ENCODE measurements around the gene AGBL4.
"Not testable (repeated sequence)": the region's sequence is repeated elsewhere in the genome, so short reads cannot be mapped to it uniquely, and the experiment has no call there.

The AGBL4 gene

GRCh38 chr1:49294539-49294938, 729.2 kb downstream of the AGBL4 start:
- no peak for DNase-seq

GRCh38 chr1:49293016-49293415, 730.7 kb downstream of the AGBL4 start:
- no peak for DNase-seq

- DNase-seq = not testable (repeated sequence)
These were observed 766.3 kb downstream of the AGBL4 start for GRCh38 chr1:49257211-49258049.

- no peak for DNase-seq
These were observed 770.8 kb downstream of the AGBL4 start for GRCh38 chr1:49252917-49253316.

GRCh38 chr1:49251019-49251784, 772.6 kb downstream of the AGBL4 start:
- no peak for DNase-seq

GRCh38 chr1:49240709-49241221, 783.0 kb downstream of the AGBL4 start:
- DNase-seq = no peak

GRCh38 chr1:49234988-49235387, 788.8 kb downstream of the AGBL4 start:
- no peak for DNase-seq

- DNase-seq = no peak
These were observed 794.2 kb downstream of the AGBL4 start for GRCh38 chr1:49229555-49229954.

- no peak for DNase-seq
These were observed 797.0 kb downstream of the AGBL4 start for GRCh38 chr1:49226758-49227157.

GRCh38 chr1:49225464-49225863, 798.3 kb downstream of the AGBL4 start:
- no peak for DNase-seq

GRCh38 chr1:49213301-49213700, 810.5 kb downstream of the AGBL4 start:
- DNase-seq = no peak

- DNase-seq = no peak
These were observed 815.0 kb downstream of the AGBL4 start for GRCh38 chr1:49208712-49209111.

GRCh38 chr1:49204720-49205119, 819.0 kb downstream of the AGBL4 start:
- no peak for DNase-seq

- DNase-seq = no peak
These were observed 823.0 kb downstream of the AGBL4 start for GRCh38 chr1:49200738-49201137.

- DNase-seq = no peak
These were observed 824.2 kb downstream of the AGBL4 start for GRCh38 chr1:49199564-49199963.

GRCh38 chr1:49197081-49197480, 826.7 kb downstream of the AGBL4 start:
- no peak for DNase-seq

- DNase-seq = no peak
These were observed 833.6 kb downstream of the AGBL4 start for GRCh38 chr1:49190138-49190537.

- DNase-seq = no peak
These were observed 836.7 kb downstream of the AGBL4 start for GRCh38 chr1:49187056-49187455.

GRCh38 chr1:49185450-49185980, 838.2 kb downstream of the AGBL4 start:
- no peak for DNase-seq

GRCh38 chr1:49183489-49183888, 840.3 kb downstream of the AGBL4 start:
- no peak for DNase-seq

GRCh38 chr1:49181033-49181432, 842.7 kb downstream of the AGBL4 start:
- no peak for DNase-seq

GRCh38 chr1:49171941-49172593, 851.7 kb downstream of the AGBL4 start:
- no peak for DNase-seq

GRCh38 chr1:49166031-49166430, 857.7 kb downstream of the AGBL4 start:
- no peak for DNase-seq
